NCI-H1694 (cell line): ENCODE results near the gene PLP2.
"Not testable (repeated sequence)": the region's sequence is repeated elsewhere in the genome, so short reads cannot be mapped to it uniquely, and the experiment has no call there.

Experiments
- DNase-seq: peaks from one replicate; lab custom pipeline; 2025; lab: John Stamatoyannopoulos, UW

The PLP2 gene

GRCh38 chrX:49171752-49172279 is at the start of gene PLP2:
Gene PLP2 (plus strand): TSS chrX:49171898. CDS start chrX:49172001, 103 bp downstream.
- no peak for DNase-seq

- no peak for DNase-seq
Measured at GRCh38 chrX:49122499-49122898, 49.2 kb upstream of the PLP2 start.

GRCh38 chrX:49127742-49128258 is 43.9 kb upstream of the PLP2 start:
- not testable (repeated sequence) for DNase-seq

- no peak for DNase-seq
Measured at GRCh38 chrX:49129427-49129826, 42.3 kb upstream of the PLP2 start.

GRCh38 chrX:49132275-49132674 is 39.4 kb upstream of the PLP2 start:
- DNase-seq, result not testable (repeated sequence)

- no peak for DNase-seq
Measured at GRCh38 chrX:49133759-49134158, 37.9 kb upstream of the PLP2 start.

GRCh38 chrX:49137492-49137891 is 34.2 kb upstream of the PLP2 start:
- DNase-seq, result no peak

- DNase-seq, result no peak
Measured at GRCh38 chrX:49139713-49140112, 32.0 kb upstream of the PLP2 start.

- DNase-seq, result not testable (repeated sequence)
Measured at GRCh38 chrX:49142264-49142663, 29.4 kb upstream of the PLP2 start.

GRCh38 chrX:49143154-49143553 is 28.5 kb upstream of the PLP2 start:
- DNase-seq, result not testable (repeated sequence)

- no peak for DNase-seq
Measured at GRCh38 chrX:49147282-49147681, 24.4 kb upstream of the PLP2 start.

- no peak for DNase-seq
Measured at GRCh38 chrX:49147936-49148335, 23.8 kb upstream of the PLP2 start.

GRCh38 chrX:49148390-49149100 is 23.2 kb upstream of the PLP2 start:
- not testable (repeated sequence) for DNase-seq

- DNase-seq, result not testable (repeated sequence)
Measured at GRCh38 chrX:49149291-49149690, 22.4 kb upstream of the PLP2 start.

GRCh38 chrX:49153467-49153866 is 18.2 kb upstream of the PLP2 start:
- no peak for DNase-seq

- DNase-seq, result no peak
Measured at GRCh38 chrX:49155243-49155899, 16.3 kb upstream of the PLP2 start.

GRCh38 chrX:49155900-49156837 is 15.5 kb upstream of the PLP2 start:
- DNase-seq, result peak; percentile 79

GRCh38 chrX:49157194-49157593 is 14.5 kb upstream of the PLP2 start:
- DNase-seq, result no peak

- no peak for DNase-seq
Measured at GRCh38 chrX:49160908-49161307, 10.8 kb upstream of the PLP2 start.

GRCh38 chrX:49161632-49162031 is 10.1 kb upstream of the PLP2 start:
- no peak for DNase-seq

GRCh38 chrX:49162620-49163019 is 9.1 kb upstream of the PLP2 start, which contains the start of gene MAGIX:
Gene MAGIX (plus strand): TSS chrX:49162758. CDS start chrX:49162890, 132 bp downstream.
- no peak for DNase-seq
